Esophagus (tissue), 2 donors: ENCODE measurements around the gene RNF14. TPM values are rescaled to one million over a fixed set of nuclear protein-coding genes. Genes with fewer than 3 reads are reported as not detected.

ENCODE experiments used
- H3K27ac ChIP-seq, 2 donors: one replicate each; pipeline ENCODE4 v1.5.1; 2013; ENCODE audit warnings: low read depth in 2 of 2, mild to moderate bottlenecking in 2 of 2, inconsistent platforms in 1 of 2, low read length in 1 of 2, moderate library complexity in 1 of 2
- H3K27me3 ChIP-seq, 2 donors: one replicate each; pipeline ENCODE4 v1.6.1; 2013; ENCODE audit warnings: low read length in 2 of 2, control low read depth in 1 of 2, mild to moderate bottlenecking in 1 of 2; ENCODE audit not compliant: insufficient read depth in 2 of 2, control insufficient read depth in 1 of 2
- H3K36me3 ChIP-seq, 2 donors: one replicate each; pipeline ENCODE4 v1.6.1; 2013; ENCODE audit warnings: low read length in 1 of 2; ENCODE audit not compliant: control insufficient read depth in 2 of 2, insufficient read depth in 2 of 2
- H3K4me1 ChIP-seq, 2 donors: one replicate each; pipeline ENCODE4 v1.6.1; 2013; ENCODE audit warnings: low read length in 1 of 2; ENCODE audit not compliant: control insufficient read depth in 2 of 2, insufficient read depth in 2 of 2
- H3K4me3 ChIP-seq, 2 donors: one replicate each; pipeline ENCODE4 v1.5.1; 2013; ENCODE audit warnings: low read length in 2 of 2, mild to moderate bottlenecking in 2 of 2, low read depth in 1 of 2, moderate library complexity in 1 of 2
- H3K9me3 ChIP-seq, 2 donors: one replicate each; pipeline ENCODE4 v1.6.1; 2013; ENCODE audit warnings: mild to moderate bottlenecking in 2 of 2, low read depth in 1 of 2, low read length in 1 of 2, moderate library complexity in 1 of 2; ENCODE audit not compliant: control insufficient read depth in 2 of 2, insufficient read depth in 1 of 2
- WGBS, 2 donors: extraction: QIAGEN DNeasy Blood & Tissue Kit; methylation state at CpG; one replicate each; pipeline ENCODE4 v1.1.7; 2013; 5-methylcytosine and 5-hydroxymethylcytosine counted together
- polyA plus RNA-seq, 2 donors: library from polyadenylated mRNA; stranded (reverse); fragments of 200-250 nt; gene quantifications; one replicate each; pipeline ENCODE4 v1.2.3, GENCODE V29; 2013
- donor health status: healthy with polysubstance abuse.
- donor health status: Bipolar disorder and iron deficiency.

Gene RNF14
- polyA plus RNA-seq, 2 donors, result 7.9 to 14.8 TPM

DNA sequence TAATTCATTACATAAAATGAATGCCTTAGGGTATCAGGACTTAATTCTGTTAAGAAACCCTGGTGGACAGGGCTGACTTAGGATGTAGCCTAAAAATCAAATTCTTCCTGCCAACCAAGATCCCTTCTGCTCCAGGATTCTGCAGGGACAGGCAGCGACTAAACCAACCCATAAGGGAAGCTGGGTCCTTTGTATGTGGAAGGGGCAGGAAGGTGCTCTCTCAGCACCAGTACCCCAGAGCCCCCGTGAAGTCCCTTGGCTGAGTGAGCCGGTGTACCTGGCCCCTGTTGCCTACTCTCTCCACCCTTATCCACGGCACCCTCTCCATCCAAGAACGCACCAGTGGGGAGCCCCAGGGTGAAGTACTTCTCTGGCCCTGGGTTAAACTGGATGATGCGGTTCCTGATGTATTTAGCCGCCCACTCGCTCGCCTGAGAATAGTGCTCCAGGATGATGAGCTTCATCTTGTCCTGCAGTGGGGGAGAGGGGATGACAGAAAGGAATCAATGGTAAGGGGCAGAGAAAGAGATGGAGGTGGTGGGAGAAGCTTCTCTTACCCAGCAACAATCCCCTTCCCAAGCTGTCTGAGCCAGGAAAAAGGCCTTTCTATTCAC lies 42.8 kb downstream of the RNF14 start:
- no peaks in the 10 kb centered on the region for H3K9me3 ChIP-seq
- 86 to 92% methylated on average over 9 of the region's 9 CpGs for WGBS, 2 donors
- no peak overlapping the region for H3K4me3 ChIP-seq
- H3K4me1 ChIP-seq, result peaks cover 0 to 6% of the 10 kb centered on the region in 2 donors
- no peaks in the 10 kb centered on the region for H3K27me3 ChIP-seq
- H3K36me3 ChIP-seq, result peaks cover 3 to 6% of the 10 kb centered on the region in 2 donors
- H3K27ac ChIP-seq, result no peak overlapping the region

DNA sequence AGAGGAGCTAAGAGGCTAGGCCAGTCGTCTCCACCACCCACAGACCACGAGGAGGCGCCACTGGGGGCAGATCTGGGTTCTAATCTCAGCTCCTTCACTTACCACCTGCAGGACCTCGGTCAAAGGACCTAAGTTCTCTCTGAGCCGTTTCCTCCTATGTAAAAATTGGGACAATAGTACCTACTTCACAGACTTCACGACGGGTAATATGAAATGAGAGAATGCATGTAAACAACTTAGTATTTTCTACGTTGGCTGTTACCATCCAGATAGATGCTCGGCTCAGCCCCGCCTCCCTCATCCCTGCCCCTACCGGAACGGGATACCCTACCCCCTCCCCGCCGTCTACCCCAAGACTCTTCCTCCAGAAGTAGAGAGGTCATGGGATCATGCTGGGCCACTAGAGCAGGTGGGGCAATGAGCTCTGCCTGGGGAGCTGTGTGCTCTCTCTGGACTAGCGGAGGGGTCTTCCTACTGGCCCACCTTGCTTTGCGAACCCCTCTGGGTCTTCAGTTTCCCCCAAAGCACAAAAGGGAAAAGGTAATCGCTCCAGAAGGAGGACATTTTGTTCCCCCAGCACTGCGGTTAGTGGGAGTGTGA lies 43.4 kb downstream of the RNF14 start:
- Histone ChIP-seq H3K27ac (peak overlapping the region; percentile 64 to 72), H3K9me3 (no peaks in the 10 kb centered on the region), H3K4me3 (peak overlapping the region; percentile 56 to 61), H3K36me3 (peaks cover 3 to 6% of the 10 kb centered on the region in 2 donors), H3K4me1 (peaks cover 0 to 6% of the 10 kb centered on the region in 2 donors), H3K27me3 (no peaks in the 10 kb centered on the region)
- WGBS, 2 donors, result 11 to 13% methylated on average over 18 of the region's 18 CpGs

DNA sequence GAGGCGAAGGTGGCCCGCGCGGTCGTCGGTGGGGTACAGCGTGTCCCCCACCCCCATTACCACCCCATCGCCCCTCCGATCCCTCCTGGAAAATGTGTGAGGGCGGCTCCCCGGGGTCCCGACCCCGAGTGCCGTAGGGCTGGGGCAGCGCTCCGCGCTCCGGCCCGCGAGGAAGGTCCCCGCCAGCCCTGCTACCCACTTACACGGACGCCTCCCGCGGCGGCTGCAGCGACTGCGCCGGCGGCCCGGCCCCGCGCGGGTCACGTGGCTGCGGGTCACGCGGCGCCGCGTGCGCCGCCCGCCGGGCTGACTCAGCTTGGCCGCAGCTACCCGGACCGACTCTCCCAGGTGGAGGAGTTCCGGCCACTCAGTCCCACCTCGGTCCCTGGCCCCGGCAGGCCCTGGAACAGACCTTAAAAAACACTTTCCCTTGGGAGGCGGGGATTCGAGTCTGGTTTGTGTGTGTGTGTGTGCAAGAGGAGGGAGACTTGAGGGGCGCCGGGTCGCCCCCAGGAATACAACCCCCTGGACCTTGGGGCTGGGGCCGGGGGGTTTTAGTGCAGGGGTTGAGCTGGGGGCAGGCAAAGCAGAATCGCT lies 44.0 kb downstream of the RNF14 start, which contains the start of gene GNPDA1:
GNPDA1 (minus strand) TSS at position 236 of the 597 bp plus-strand sequence. CDS start 992 bp downstream, outside the sequence.
- H3K9me3 ChIP-seq, result peaks cover 0 to 3% of the 10 kb centered on the region in 2 donors
- H3K36me3 ChIP-seq, result peaks cover 3 to 6% of the 10 kb centered on the region in 2 donors
- 0 to 1% methylated on average over 51 to 58 of the region's 58 CpGs for WGBS, 2 donors
- H3K4me1 ChIP-seq, result peaks cover 0 to 6% of the 10 kb centered on the region in 2 donors
- peak within 1 kb of the TSS; percentile 56 to 61 for H3K4me3 ChIP-seq
- H3K27ac ChIP-seq, result peak within 1 kb of the TSS; percentile 64 to 88
- H3K27me3 ChIP-seq, result no peaks in the 10 kb centered on the region

DNA sequence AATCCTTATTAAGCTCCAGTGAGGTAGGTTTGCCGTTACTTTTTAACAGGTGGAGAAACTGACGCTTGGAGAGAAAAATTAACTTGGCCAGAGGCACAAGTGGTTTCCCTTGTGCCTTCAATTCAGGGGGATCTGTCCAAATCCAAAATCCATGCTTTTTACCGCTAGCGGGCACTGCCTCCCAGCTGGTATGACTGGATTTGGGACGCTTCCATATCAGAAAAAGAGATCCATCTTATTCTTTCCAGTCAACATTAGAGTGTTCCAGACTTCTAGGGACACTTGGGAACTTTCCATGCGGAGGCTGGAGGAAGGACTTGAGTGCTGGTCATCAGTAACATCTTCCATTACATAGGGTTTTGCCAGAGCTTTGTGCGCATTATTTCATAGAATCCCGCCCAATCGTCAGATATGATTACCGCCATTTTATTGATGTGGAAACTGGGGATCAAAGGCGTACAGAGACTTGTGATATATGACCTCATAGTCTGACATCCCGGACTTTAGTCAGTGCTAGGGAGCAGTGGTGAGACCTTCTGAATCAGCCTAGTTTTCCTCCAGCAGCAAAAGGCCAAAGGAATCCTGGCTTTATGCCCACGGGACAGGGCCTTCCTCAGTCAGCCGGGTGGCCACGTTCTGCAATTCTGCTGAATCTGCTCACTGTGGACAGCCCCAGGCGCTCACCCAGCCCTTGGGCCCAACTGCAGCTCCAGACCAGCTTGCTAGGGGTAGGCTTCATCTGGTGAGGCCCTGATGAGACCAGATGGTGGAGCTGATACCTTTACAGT lies 45.0 kb downstream of the RNF14 start:
- H3K4me3 ChIP-seq, result no peak overlapping the region
- no peaks in the 10 kb centered on the region for H3K27me3 ChIP-seq
- H3K36me3 ChIP-seq, result peaks cover 0 to 3% of the 10 kb centered on the region in 2 donors
- whole genome bisulfite sequencing, 2 donors, result 81 to 84% methylated on average over 16 of the region's 16 CpGs
- peaks cover 0 to 6% of the 10 kb centered on the region in 2 donors for H3K4me1 ChIP-seq
- H3K9me3 ChIP-seq, result peaks cover 0 to 4% of the 10 kb centered on the region in 2 donors
- no peak overlapping the region for H3K27ac ChIP-seq

DNA sequence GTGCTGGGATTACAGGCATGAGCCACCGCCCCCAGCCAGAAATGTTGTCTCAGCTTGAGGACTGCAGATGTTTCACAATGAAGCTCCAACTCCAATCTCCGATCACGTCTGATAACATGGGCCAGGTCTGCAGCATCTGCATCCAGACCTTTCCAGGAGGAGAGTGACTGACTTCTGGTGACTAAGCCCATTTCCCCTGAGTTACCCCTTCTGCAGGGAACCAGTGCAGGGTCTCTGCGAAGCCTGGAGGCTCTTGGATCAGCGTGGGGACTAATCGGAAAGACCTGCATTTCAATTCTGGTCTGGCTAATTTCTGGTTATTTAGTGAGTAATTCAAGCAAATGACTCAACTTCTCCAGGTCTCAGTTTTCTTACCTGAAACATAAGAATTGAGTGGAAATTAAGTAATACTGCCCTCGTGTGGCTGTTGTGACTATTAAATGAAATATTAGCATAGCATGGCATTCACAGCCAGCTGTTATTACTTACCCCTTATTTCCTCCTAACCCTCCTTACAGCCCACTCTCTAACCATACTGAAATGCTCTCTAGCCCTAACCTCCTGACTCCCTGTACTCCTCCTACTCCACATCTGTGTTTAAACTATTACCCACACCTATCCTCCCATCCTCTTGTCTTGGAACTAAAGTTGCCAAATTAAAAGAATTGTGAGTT lies 46.1 kb downstream of the RNF14 start:
- Histone ChIP-seq H3K36me3 (no peaks in the 10 kb centered on the region), H3K27me3 (no peaks in the 10 kb centered on the region), H3K4me1 (peaks cover 0 to 6% of the 10 kb centered on the region in 2 donors), H3K4me3 (no peak overlapping the region), H3K9me3 (peaks cover 0 to 4% of the 10 kb centered on the region in 2 donors), H3K27ac (peak overlapping the region in 1 of 2 donors; percentile 22)
- 40 to 49% methylated on average over 7 of the region's 7 CpGs for WGBS, 2 donors

DNA sequence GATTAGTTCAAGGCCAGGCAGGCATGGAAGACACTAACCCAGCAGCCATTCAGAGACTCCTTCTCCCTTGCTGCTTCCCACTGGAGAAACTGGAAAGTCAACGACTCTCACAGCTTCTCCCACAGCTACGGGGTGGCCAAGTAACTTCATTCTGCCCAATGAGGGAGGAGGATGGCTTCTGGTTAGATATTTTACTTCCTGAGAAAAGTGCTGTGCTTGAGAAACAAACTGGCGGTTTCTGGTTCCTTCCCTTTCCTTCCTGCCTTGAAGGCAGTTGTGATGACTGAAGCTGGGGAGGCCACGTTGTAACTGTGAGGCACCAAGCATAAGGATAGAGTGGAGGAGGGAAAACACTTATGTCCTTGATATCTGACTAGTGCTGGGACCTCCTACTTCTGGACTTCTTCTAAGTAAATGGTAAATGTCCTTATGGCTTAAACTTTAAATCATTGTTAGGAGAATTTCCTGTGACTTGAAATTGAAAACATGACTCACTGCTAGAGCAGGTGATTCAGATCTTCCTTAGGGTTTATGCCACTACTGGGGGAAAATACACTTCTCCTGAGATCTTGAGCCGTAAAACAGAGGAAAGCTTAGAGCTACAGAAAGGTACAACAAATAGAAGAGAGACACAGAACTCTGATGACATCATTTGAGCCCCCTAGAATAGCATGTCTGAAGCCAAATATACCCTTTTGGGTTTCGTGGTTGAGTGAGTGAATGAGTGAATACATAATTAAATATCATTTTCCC lies 47.1 kb downstream of the RNF14 start:
- H3K4me3 ChIP-seq, result no peak overlapping the region
- H3K4me1 ChIP-seq, result peaks cover 0 to 6% of the 10 kb centered on the region in 2 donors
- H3K36me3 ChIP-seq, result no peaks in the 10 kb centered on the region
- WGBS, 2 donors, result 61 to 63% methylated on average over 6 of the region's 6 CpGs
- peaks cover 0 to 4% of the 10 kb centered on the region in 2 donors for H3K9me3 ChIP-seq
- H3K27me3 ChIP-seq, result no peaks in the 10 kb centered on the region
- H3K27ac ChIP-seq, result peak overlapping the region; percentile 16 to 31

DNA sequence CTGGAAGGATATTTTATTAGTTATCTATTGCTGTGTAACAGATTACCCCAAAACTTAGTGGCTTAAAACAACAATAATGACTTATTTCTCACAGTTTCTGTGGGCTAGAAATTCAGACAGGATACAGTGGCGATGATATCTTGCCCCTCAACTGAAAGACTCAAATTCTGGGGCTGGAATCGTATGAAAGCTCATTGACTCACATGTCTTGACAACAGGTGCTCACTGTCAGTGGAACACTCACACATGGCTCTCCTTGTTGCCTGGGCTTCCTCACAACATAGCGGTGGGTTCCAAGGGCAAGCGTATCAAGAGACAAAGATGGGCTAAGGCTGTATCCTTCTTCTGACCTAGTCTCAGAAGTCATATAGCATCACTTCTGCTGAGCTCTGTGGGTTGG lies 47.7 kb downstream of the RNF14 start:
- H3K27ac ChIP-seq, result peak overlapping the region in 1 of 2 donors; percentile 42
- H3K27me3 ChIP-seq, result no peaks in the 10 kb centered on the region
- peaks cover 0 to 5% of the 10 kb centered on the region in 2 donors for H3K4me1 ChIP-seq
- 74 to 78% methylated on average over 4 of the region's 4 CpGs for WGBS, 2 donors
- no peaks in the 10 kb centered on the region for H3K36me3 ChIP-seq
- no peak overlapping the region for H3K4me3 ChIP-seq
- peaks cover 0 to 4% of the 10 kb centered on the region in 2 donors for H3K9me3 ChIP-seq

DNA sequence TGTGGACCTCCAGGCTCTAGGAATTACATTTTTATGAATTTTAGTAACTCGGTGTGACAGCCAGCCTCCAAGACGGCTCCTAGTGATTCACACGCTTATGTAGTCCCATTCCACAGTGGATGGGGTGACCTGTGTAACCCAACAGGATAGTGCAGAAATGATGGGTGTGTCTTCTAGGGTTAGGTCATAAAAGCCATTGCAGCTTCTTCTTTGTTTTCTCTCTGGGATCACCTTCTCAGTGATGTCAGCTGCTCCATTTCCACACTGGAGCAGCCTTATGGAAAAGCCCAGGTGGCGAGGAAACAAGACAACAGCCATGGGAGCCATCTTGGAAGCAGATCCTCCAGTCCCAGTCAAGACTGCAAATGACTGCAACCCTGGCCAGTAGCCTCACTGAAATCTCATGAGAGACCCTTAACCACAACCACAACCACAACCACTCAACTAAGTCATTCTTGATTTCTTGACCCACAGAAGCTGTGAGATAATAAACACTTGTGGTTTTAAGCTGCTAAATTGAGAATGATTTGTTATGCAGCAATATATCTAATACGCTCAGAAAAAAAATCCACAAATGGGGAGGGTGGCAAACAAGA lies 49.0 kb downstream of the RNF14 start:
- no peaks in the 10 kb centered on the region for H3K27me3 ChIP-seq
- H3K27ac ChIP-seq, result no peak overlapping the region
- 85 to 91% methylated on average over 5 of the region's 5 CpGs for WGBS, 2 donors
- no peak overlapping the region for H3K4me3 ChIP-seq
- H3K9me3 ChIP-seq, result peaks cover 0 to 4% of the 10 kb centered on the region in 2 donors
- H3K4me1 ChIP-seq, result peaks cover 0 to 3% of the 10 kb centered on the region in 2 donors
- H3K36me3 ChIP-seq, result no peaks in the 10 kb centered on the region
